ENCODE results near the gene MYH9. TPM values are rescaled to one million over a fixed set of nuclear protein-coding genes. Genes with fewer than 3 reads are reported as not detected.
A peak's percentile ranks its signal among the peaks of the same experiment; 100 is the strongest.

Gene MYH9
- total RNA-seq, 4 donors from 2014 or later, result 215 to 1,171 (median 400) TPM

GRCh38 chr22:36249160-36249559 is 138.6 kb downstream of the MYH9 start:
- no peak for DNase-seq
- intact Hi-C loops (cut with DNase I; ENCODE audit: low total_unique reads), result no loop called here
- Histone ChIP-seq H3K9me3 (no peaks in the 10 kb centered on the region), H3K4me1 (peaks cover 0 to 2% of the 10 kb centered on the region in 2 donors), H3K27me3 (no peaks in the 10 kb centered on the region), H3K4me3 (no peak overlapping the region), H3K27ac (no peak overlapping the region), H3K36me3 (no peaks in the 10 kb centered on the region)
- TF ChIP-seq CTCF (IDR thresholded peaks at IDR 0.05) (no peak), POLR2A (IDR thresholded peaks at IDR 0.05) (no peak)

GRCh38 chr22:36247955-36248354 is 139.8 kb downstream of the MYH9 start:
- Histone ChIP-seq H3K9me3 (no peaks in the 10 kb centered on the region), H3K4me1 (no peaks in the 10 kb centered on the region), H3K27me3 (no peaks in the 10 kb centered on the region), H3K36me3 (no peaks in the 10 kb centered on the region), H3K4me3 (no peak overlapping the region), H3K27ac (no peak overlapping the region)
- DNase-seq, result no peak
- TF ChIP-seq POLR2A (IDR thresholded peaks at IDR 0.05) (no peak), CTCF (IDR thresholded peaks at IDR 0.05) (no peak)
- intact Hi-C loops (cut with DNase I; ENCODE audit: low total_unique reads), result no loop called here

- H3K4me1 ChIP-seq, result no peaks in the 10 kb centered on the region
- H3K9me3 ChIP-seq, result no peaks in the 10 kb centered on the region
- H3K27me3 ChIP-seq, result no peaks in the 10 kb centered on the region
- H3K4me3 ChIP-seq, result no peak overlapping the region
- no peak overlapping the region for H3K27ac ChIP-seq
- TF ChIP-seq POLR2A (IDR thresholded peaks at IDR 0.05) (no peak), CTCF (IDR thresholded peaks at IDR 0.05) (no peak)
- no peak for DNase-seq
- H3K36me3 ChIP-seq, result no peaks in the 10 kb centered on the region
- intact Hi-C loops (cut with DNase I; ENCODE audit: low total_unique reads), result no loop called here
Observed at GRCh38 chr22:36246718-36247117, 141.0 kb downstream of the MYH9 start.

- no peaks in the 10 kb centered on the region for H3K27me3 ChIP-seq
- intact Hi-C loops (cut with DNase I; ENCODE audit: low total_unique reads), result no loop called here
- DNase-seq, result no peak
- H3K4me3 ChIP-seq, result no peak overlapping the region
- no peaks in the 10 kb centered on the region for H3K4me1 ChIP-seq
- TF ChIP-seq CTCF (IDR thresholded peaks at IDR 0.05), result no peak
- no peak for TF ChIP-seq POLR2A (IDR thresholded peaks at IDR 0.05)
- H3K36me3 ChIP-seq, result no peaks in the 10 kb centered on the region
- H3K9me3 ChIP-seq, result no peaks in the 10 kb centered on the region
- H3K27ac ChIP-seq, result no peak overlapping the region
Observed at GRCh38 chr22:36245805-36246356, 141.9 kb downstream of the MYH9 start.

GRCh38 chr22:36244522-36245391 is 143.0 kb downstream of the MYH9 start:
- H3K27ac ChIP-seq, result peak overlapping the region; percentile 5 to 18
- no peaks in the 10 kb centered on the region for H3K27me3 ChIP-seq
- no peaks in the 10 kb centered on the region for H3K9me3 ChIP-seq
- H3K4me3 ChIP-seq, result no peak overlapping the region
- H3K4me1 ChIP-seq, result peaks cover 0 to 4% of the 10 kb centered on the region in 2 donors
- DNase-seq, result peak in 1 of 2 donors; percentile 52
- TF ChIP-seq POLR2A (IDR thresholded peaks at IDR 0.05), result no peak
- TF ChIP-seq CTCF (IDR thresholded peaks at IDR 0.05), result no peak
- intact Hi-C loops (cut with DNase I; ENCODE audit: low total_unique reads), result no loop called here
- H3K36me3 ChIP-seq, result no peaks in the 10 kb centered on the region
